Skeletal muscle satellite cell (primary cell): ENCODE data around the gene TRMT13. TPM values are rescaled to one million over a fixed set of nuclear protein-coding genes. Genes with fewer than 3 reads are reported as not detected.

Source experiments
- small RNA-seq: library from RNA; depleted of rRNA; stranded (forward); fragments of <200 nt; gene quantifications from one replicate; pipeline ENCODE3, GENCODE V24; 2012

The TRMT13 gene

Small RNA genes within 50 kb of the gene (small RNA-seq; reads per million reads assigned to genes)
- not detected for gene AC093019.1
- not detected for gene RPL23AP90
